NT2/D1 (cell line): ENCODE data around the gene CDK5RAP2.

Experiments used
- DNase-seq: peaks from one replicate; pipeline ENCODE4 v3.0.0-alpha.2; 2011; ENCODE audit warnings: low read depth, low spot score
- H3K27me3 ChIP-seq: 2 replicates; pipeline ENCODE4 v1.6.0; 2011; ENCODE audit warnings: mild to moderate bottlenecking; ENCODE audit not compliant: insufficient read length, insufficient read depth
- H3K36me3 ChIP-seq: 2 replicates; pipeline ENCODE4 v1.6.1; 2011; ENCODE audit warnings: mild to moderate bottlenecking, low read length, mixed read lengths; ENCODE audit not compliant: insufficient read depth, insufficient read length
- H3K4me1 ChIP-seq: 2 replicates; pipeline ENCODE4 v1.5.1; 2011; ENCODE audit not compliant: insufficient read depth, insufficient read length
- H3K4me3 ChIP-seq: 2 replicates; pipeline ENCODE4 v1.5.1; 2011; ENCODE audit warnings: low read depth; ENCODE audit not compliant: insufficient read length
- H3K9ac ChIP-seq: 2 replicates; pipeline ENCODE4 v1.6.0; 2011; ENCODE audit warnings: low read depth; ENCODE audit not compliant: insufficient read length
- H3K9me3 ChIP-seq: 2 replicates; pipeline ENCODE4 v1.5.1; 2011; ENCODE audit warnings: mild to moderate bottlenecking, low read length; ENCODE audit not compliant: insufficient read depth
- SUZ12 ChIP-seq: IDR thresholded peaks from 2 replicates; pipeline ENCODE4 v1.6.1; 2011; ENCODE audit not compliant: insufficient read length, insufficient read depth; ENCODE audit errors: extremely low read depth
- YY1 ChIP-seq: IDR thresholded peaks from 2 replicates; pipeline ENCODE4 v1.6.1; 2011; ENCODE audit not compliant: insufficient read length, insufficient read depth
- ZNF274 ChIP-seq: IDR thresholded peaks from 2 replicates; pipeline ENCODE4 v1.6.1; 2011; ENCODE audit warnings: mild to moderate bottlenecking, low read depth, low read length

The CDK5RAP2 gene

GRCh38 chr9:120568816-120569215, 11.2 kb downstream of the CDK5RAP2 start:
- Histone ChIP-seq H3K36me3 (peaks cover 75% of the 10 kb centered on the region), H3K4me3 (no peak overlapping the region), H3K9ac (no peak overlapping the region), H3K27me3 (no peaks in the 10 kb centered on the region), H3K9me3 (no peaks in the 10 kb centered on the region), H3K4me1 (no peaks in the 10 kb centered on the region)
- DNase-seq: no peak
- no peak for TF ChIP-seq YY1
- no peak for TF ChIP-seq SUZ12
- TF ChIP-seq ZNF274: no peak

DNA sequence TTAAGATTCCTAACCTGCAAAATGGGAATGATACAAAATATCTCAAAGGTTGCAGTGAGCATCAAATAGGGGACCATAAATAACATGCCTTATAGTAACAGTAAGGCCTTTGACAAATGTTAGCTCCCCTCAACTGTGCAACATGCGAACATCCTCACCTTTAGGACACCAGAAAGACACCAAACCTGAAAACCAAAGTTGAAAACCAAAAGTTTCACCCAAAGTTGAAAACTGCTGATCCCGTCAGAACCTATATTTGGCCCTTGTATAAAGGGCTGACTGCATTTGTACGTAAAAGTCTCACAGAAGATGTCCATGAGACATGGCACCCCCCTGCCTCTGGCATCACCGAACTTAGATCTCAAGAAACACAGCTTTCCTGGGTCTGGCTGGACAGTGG, 12.1 kb downstream of the CDK5RAP2 start:
- H3K4me3 ChIP-seq: no peak overlapping the region
- no peaks in the 10 kb centered on the region for H3K27me3 ChIP-seq
- DNase-seq: no peak
- H3K4me1 ChIP-seq: no peaks in the 10 kb centered on the region
- peaks cover 84% of the 10 kb centered on the region for H3K36me3 ChIP-seq
- no peak for TF ChIP-seq ZNF274
- TF ChIP-seq SUZ12: no peak
- TF ChIP-seq YY1: no peak
- no peak overlapping the region for H3K9ac ChIP-seq
- H3K9me3 ChIP-seq: no peaks in the 10 kb centered on the region

DNA sequence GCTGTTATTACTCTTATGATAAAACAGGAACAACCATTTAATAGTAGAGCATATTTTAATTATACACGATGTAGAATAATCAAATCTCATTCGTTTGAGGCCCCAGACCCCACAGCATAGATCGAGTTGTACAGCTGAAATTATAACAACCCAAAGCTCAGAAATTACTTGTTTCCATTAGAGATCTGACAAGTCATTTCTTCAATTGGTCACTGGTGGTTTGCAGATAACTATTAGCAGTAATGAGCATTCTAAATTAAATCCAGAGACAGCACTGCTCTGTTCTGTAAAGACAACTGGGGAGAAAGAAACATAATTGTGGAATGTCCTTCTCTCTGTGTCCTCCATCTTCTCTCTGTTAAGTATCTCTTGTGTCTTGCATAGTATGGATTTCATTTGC, 12.9 kb downstream of the CDK5RAP2 start:
- no peak for TF ChIP-seq ZNF274
- no peak for TF ChIP-seq YY1
- no peak for TF ChIP-seq SUZ12
- H3K36me3 ChIP-seq: peaks cover 88% of the 10 kb centered on the region
- no peak for DNase-seq
- H3K9me3 ChIP-seq: no peaks in the 10 kb centered on the region
- no peaks in the 10 kb centered on the region for H3K4me1 ChIP-seq
- H3K9ac ChIP-seq: no peak overlapping the region
- H3K4me3 ChIP-seq: no peak overlapping the region
- no peaks in the 10 kb centered on the region for H3K27me3 ChIP-seq

GRCh38 chr9:120564589-120564988, 15.4 kb downstream of the CDK5RAP2 start:
- Histone ChIP-seq H3K9ac (no peak overlapping the region), H3K4me3 (no peak overlapping the region), H3K36me3 (peaks cover 76% of the 10 kb centered on the region), H3K27me3 (no peaks in the 10 kb centered on the region), H3K9me3 (no peaks in the 10 kb centered on the region), H3K4me1 (no peaks in the 10 kb centered on the region)
- no peak for TF ChIP-seq SUZ12
- TF ChIP-seq YY1: no peak
- no peak for TF ChIP-seq ZNF274
- DNase-seq: no peak

GRCh38 chr9:120562861-120563443, 17.0 kb downstream of the CDK5RAP2 start:
- Histone ChIP-seq H3K4me3 (no peak overlapping the region), H3K36me3 (peaks cover 67% of the 10 kb centered on the region), H3K27me3 (no peaks in the 10 kb centered on the region), H3K4me1 (no peaks in the 10 kb centered on the region), H3K9me3 (no peaks in the 10 kb centered on the region), H3K9ac (no peak overlapping the region)
- no peak for DNase-seq
- no peak for TF ChIP-seq YY1
- no peak for TF ChIP-seq SUZ12
- TF ChIP-seq ZNF274: no peak

GRCh38 chr9:120561709-120562108, 18.3 kb downstream of the CDK5RAP2 start:
- peaks cover 59% of the 10 kb centered on the region for H3K36me3 ChIP-seq
- TF ChIP-seq ZNF274 (no peak), SUZ12 (no peak), YY1 (no peak)
- no peaks in the 10 kb centered on the region for H3K9me3 ChIP-seq
- no peak overlapping the region for H3K9ac ChIP-seq
- no peak for DNase-seq
- H3K4me3 ChIP-seq: no peak overlapping the region
- no peaks in the 10 kb centered on the region for H3K4me1 ChIP-seq
- no peaks in the 10 kb centered on the region for H3K27me3 ChIP-seq

- H3K9me3 ChIP-seq: no peaks in the 10 kb centered on the region
- no peak for TF ChIP-seq YY1
- TF ChIP-seq ZNF274: no peak
- TF ChIP-seq SUZ12: no peak
- H3K9ac ChIP-seq: no peak overlapping the region
- no peaks in the 10 kb centered on the region for H3K27me3 ChIP-seq
- H3K36me3 ChIP-seq: peaks cover 46% of the 10 kb centered on the region
- no peak overlapping the region for H3K4me3 ChIP-seq
- no peaks in the 10 kb centered on the region for H3K4me1 ChIP-seq
- DNase-seq: no peak
These were observed 20.4 kb downstream of the CDK5RAP2 start for GRCh38 chr9:120559546-120559945.

DNA sequence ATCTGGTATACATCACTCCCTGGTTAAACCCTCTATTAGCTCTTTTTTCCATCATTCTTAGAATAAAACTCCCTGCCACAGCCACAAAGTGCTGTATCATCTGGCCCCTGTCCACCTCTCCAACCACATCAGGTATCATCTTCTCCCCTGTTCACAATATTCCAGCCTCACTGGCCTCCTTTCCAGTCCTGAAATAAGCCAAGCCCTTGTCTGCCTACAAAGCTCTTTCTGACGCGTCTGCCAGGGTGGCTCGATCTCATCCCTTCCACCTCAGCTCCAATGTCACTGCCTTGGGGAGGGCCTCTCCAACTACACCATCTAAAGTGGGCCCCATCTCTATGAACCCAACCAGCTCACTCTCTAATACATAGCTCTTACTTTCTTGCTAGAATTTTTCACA, 21.5 kb downstream of the CDK5RAP2 start:
- no peak for TF ChIP-seq ZNF274
- no peak for TF ChIP-seq YY1
- TF ChIP-seq SUZ12: no peak
- no peak overlapping the region for H3K4me3 ChIP-seq
- peaks cover 43% of the 10 kb centered on the region for H3K36me3 ChIP-seq
- no peaks in the 10 kb centered on the region for H3K9me3 ChIP-seq
- no peaks in the 10 kb centered on the region for H3K27me3 ChIP-seq
- DNase-seq: no peak
- H3K9ac ChIP-seq: no peak overlapping the region
- no peaks in the 10 kb centered on the region for H3K4me1 ChIP-seq
